OCI-M2 (cell line): ENCODE measurements around the gene IGSF23.
"Not testable (repeated sequence)": the region's sequence is repeated elsewhere in the genome, so short reads cannot be mapped to it uniquely, and the experiment has no call there.

ENCODE experiments used
- DNase-seq: peaks from one replicate; lab custom pipeline; 2025; ENCODE audit not compliant: unreplicated experiment; lab: John Stamatoyannopoulos, UW

The IGSF23 gene

GRCh38 chr19:44610497-44610896 is 2.9 kb upstream of the IGSF23 start:
- DNase-seq, result not testable (repeated sequence)

- DNase-seq, result no peak
Observed at GRCh38 chr19:44611812-44612295, 1.5 kb upstream of the IGSF23 start.

GRCh38 chr19:44614313-44614712 is 950 bp downstream of the IGSF23 start:
- DNase-seq, result no peak

GRCh38 chr19:44615863-44616247 is 2.5 kb downstream of the IGSF23 start:
- no peak for DNase-seq

- DNase-seq, result no peak
Observed at GRCh38 chr19:44617110-44617880, 3.9 kb downstream of the IGSF23 start.

GRCh38 chr19:44618640-44619357 is 5.4 kb downstream of the IGSF23 start:
- no peak for DNase-seq

GRCh38 chr19:44620667-44621066 is 7.3 kb downstream of the IGSF23 start:
- DNase-seq, result no peak

- DNase-seq, result no peak
Observed at GRCh38 chr19:44621367-44621766, 8.0 kb downstream of the IGSF23 start.

GRCh38 chr19:44623080-44623479 is 9.7 kb downstream of the IGSF23 start:
- DNase-seq, result no peak

- DNase-seq, result no peak
Observed at GRCh38 chr19:44623626-44624025, 10.3 kb downstream of the IGSF23 start.

- no peak for DNase-seq
Observed at GRCh38 chr19:44624840-44625354, 11.5 kb downstream of the IGSF23 start.

- DNase-seq, result not testable (repeated sequence)
Observed at GRCh38 chr19:44625637-44626036, 12.3 kb downstream of the IGSF23 start.

- no peak for DNase-seq
Observed at GRCh38 chr19:44626048-44626624, 12.8 kb downstream of the IGSF23 start.

- no peak for DNase-seq
Observed at GRCh38 chr19:44627631-44628030, 14.3 kb downstream of the IGSF23 start.

- no peak for DNase-seq
Observed at GRCh38 chr19:44628793-44629192, 15.4 kb downstream of the IGSF23 start.

GRCh38 chr19:44631611-44632010 is 18.2 kb downstream of the IGSF23 start:
- not testable (repeated sequence) for DNase-seq

- DNase-seq, result not testable (repeated sequence)
Observed at GRCh38 chr19:44634058-44634457, 20.7 kb downstream of the IGSF23 start.

GRCh38 chr19:44634785-44635184 is 21.4 kb downstream of the IGSF23 start:
- no peak for DNase-seq

GRCh38 chr19:44635581-44636438 is 22.4 kb downstream of the IGSF23 start:
- no peak for DNase-seq

- no peak for DNase-seq
Observed at GRCh38 chr19:44636439-44637389, 23.4 kb downstream of the IGSF23 start.
